ENCODE results near the gene CMIP.

The CMIP gene

GRCh38 chr16:81578076-81578475, 133.5 kb downstream of the CMIP start:
- H3K79me2 ChIP-seq (ENCODE audit: insufficient read depth, low read length) = no peaks in the 10 kb centered on the region
- no peak overlapping the region for H3K9ac ChIP-seq (ENCODE audit: low read length)
- no peaks in the 10 kb centered on the region for H3F3A ChIP-seq (ENCODE audit: insufficient read depth)
- H2AFZ ChIP-seq (ENCODE audit: low read depth, low read length, severe bottlenecking) = no peak overlapping the region
- H3K9me3 ChIP-seq (ENCODE audit: insufficient read depth, low read length) = no peaks in the 10 kb centered on the region
- H4K20me1 ChIP-seq (ENCODE audit: low read depth, low read length) = no peaks in the 10 kb centered on the region
- H3K27ac ChIP-seq (ENCODE audit: low read depth, low read length) = no peak overlapping the region
- H3K27me3 ChIP-seq (ENCODE audit: low read length) = no peaks in the 10 kb centered on the region
- no peak overlapping the region for H3K4me3 ChIP-seq (ENCODE audit: insufficient read depth, low read length, poor library complexity, severe bottlenecking)
- TF ChIP-seq EZH2phosphoT487 (conservative IDR thresholded peaks at IDR 0.05; ENCODE audit: low read length) (no peak), CTCF (IDR thresholded peaks at IDR 0.05; ENCODE audit: insufficient read depth, low read length, poor library complexity, severe bottlenecking) (no peak)
- H3K4me2 ChIP-seq (ENCODE audit: low read depth, low read length, poor library complexity, severe bottlenecking) = no peak overlapping the region
- H3K9me2 ChIP-seq (replicated peaks; ENCODE audit: insufficient read depth, low read length) = no peaks in the 10 kb centered on the region
- no peaks in the 10 kb centered on the region for H3K36me3 ChIP-seq (ENCODE audit: low read length)

- no peak for TF ChIP-seq CTCF (IDR thresholded peaks at IDR 0.05; ENCODE audit: insufficient read depth, low read length, poor library complexity, severe bottlenecking)
- no peak for TF ChIP-seq EZH2phosphoT487 (conservative IDR thresholded peaks at IDR 0.05; ENCODE audit: low read length)
- Histone ChIP-seq H3K9me3 (ENCODE audit: insufficient read depth, low read length) (no peaks in the 10 kb centered on the region), H3K27me3 (ENCODE audit: low read length) (no peaks in the 10 kb centered on the region), H3K9me2 (replicated peaks; ENCODE audit: insufficient read depth, low read length) (no peaks in the 10 kb centered on the region), H3F3A (ENCODE audit: insufficient read depth) (no peaks in the 10 kb centered on the region), H3K4me3 (ENCODE audit: insufficient read depth, low read length, poor library complexity, severe bottlenecking) (no peak overlapping the region), H2AFZ (ENCODE audit: low read depth, low read length, severe bottlenecking) (no peak overlapping the region), H3K79me2 (ENCODE audit: insufficient read depth, low read length) (no peaks in the 10 kb centered on the region), H4K20me1 (ENCODE audit: low read depth, low read length) (no peaks in the 10 kb centered on the region), H3K4me2 (ENCODE audit: low read depth, low read length, poor library complexity, severe bottlenecking) (no peak overlapping the region), H3K9ac (ENCODE audit: low read length) (no peak overlapping the region), H3K36me3 (ENCODE audit: low read length) (no peaks in the 10 kb centered on the region), H3K27ac (ENCODE audit: low read depth, low read length) (no peak overlapping the region)
Observed at GRCh38 chr16:81578636-81579413, 134.2 kb downstream of the CMIP start.

- H3F3A ChIP-seq (ENCODE audit: insufficient read depth) = no peaks in the 10 kb centered on the region
- H3K27me3 ChIP-seq (ENCODE audit: low read length) = no peaks in the 10 kb centered on the region
- H3K27ac ChIP-seq (ENCODE audit: low read depth, low read length) = no peak overlapping the region
- H3K9me2 ChIP-seq (replicated peaks; ENCODE audit: insufficient read depth, low read length) = no peaks in the 10 kb centered on the region
- no peak for TF ChIP-seq CTCF (IDR thresholded peaks at IDR 0.05; ENCODE audit: insufficient read depth, low read length, poor library complexity, severe bottlenecking)
- TF ChIP-seq EZH2phosphoT487 (conservative IDR thresholded peaks at IDR 0.05; ENCODE audit: low read length) = no peak
- no peaks in the 10 kb centered on the region for H3K9me3 ChIP-seq (ENCODE audit: insufficient read depth, low read length)
- no peak overlapping the region for H3K9ac ChIP-seq (ENCODE audit: low read length)
- H3K79me2 ChIP-seq (ENCODE audit: insufficient read depth, low read length) = 0 out of 2 replicates have a peak, but pooled peaks cover 2% of the 10 kb centered on the region
- H4K20me1 ChIP-seq (ENCODE audit: low read depth, low read length) = no peaks in the 10 kb centered on the region
- H3K4me2 ChIP-seq (ENCODE audit: low read depth, low read length, poor library complexity, severe bottlenecking) = no peak overlapping the region
- no peaks in the 10 kb centered on the region for H3K36me3 ChIP-seq (ENCODE audit: low read length)
- no peak overlapping the region for H3K4me3 ChIP-seq (ENCODE audit: insufficient read depth, low read length, poor library complexity, severe bottlenecking)
- H2AFZ ChIP-seq (ENCODE audit: low read depth, low read length, severe bottlenecking) = no peak overlapping the region
Observed at GRCh38 chr16:81581107-81581506, 136.5 kb downstream of the CMIP start.
